Hepatic stellate cell (primary cell): ENCODE data around the gene LRMDA.

Source experiments
- DNase-seq: peaks from one replicate; pipeline ENCODE4 v3.0.0; 2011; ENCODE audit warnings: low spot score

The LRMDA gene

DNA sequence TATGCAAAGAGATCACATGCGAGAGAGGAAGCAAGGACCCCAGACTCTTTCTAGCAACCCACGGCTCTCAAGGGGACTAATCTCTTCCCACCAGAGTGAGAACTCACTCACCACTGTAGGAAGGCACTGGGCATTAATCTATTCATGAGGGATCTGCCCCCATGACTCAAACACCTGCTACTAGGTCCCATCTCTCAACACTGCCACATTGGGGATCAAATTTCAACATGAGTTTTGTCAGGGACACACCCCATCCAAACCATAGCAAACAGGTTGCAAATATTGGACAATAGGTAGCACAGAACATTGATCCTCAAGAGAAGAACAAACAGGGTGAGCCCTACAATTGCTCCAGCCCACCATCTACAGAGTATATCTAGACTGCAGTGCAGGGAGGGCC, 740.6 kb downstream of the LRMDA start:
- no peak for DNase-seq

DNA sequence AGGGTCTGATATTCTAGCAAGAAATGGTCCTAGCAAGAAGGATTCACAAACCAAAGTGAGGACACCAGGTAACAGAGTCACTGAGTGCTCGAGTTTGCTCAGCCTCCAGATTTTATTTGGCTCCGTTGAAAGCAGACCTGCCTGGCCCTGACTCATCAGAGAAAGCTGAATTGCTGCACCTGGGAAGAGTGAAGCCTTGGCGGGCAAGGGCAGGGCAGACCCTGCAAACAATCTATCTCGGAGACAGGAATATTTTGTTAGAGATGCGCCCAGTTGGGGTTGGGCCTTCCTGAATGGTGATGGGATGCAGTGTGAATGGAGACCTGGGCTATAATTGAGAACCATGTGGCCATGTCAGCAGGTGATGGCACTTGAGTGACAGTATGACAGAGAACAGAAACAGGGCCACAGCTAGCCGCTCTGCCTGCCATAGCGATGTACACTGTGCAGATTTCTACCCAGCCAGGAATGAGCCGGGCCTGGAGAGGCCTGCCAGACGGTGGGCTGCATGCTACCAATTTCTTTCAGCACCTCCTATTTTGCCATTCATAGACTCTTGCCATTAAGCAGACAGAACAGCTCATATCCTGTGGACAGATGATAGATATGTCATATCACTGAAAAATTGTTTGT, 744.2 kb downstream of the LRMDA start:
- DNase-seq, result no peak

DNA sequence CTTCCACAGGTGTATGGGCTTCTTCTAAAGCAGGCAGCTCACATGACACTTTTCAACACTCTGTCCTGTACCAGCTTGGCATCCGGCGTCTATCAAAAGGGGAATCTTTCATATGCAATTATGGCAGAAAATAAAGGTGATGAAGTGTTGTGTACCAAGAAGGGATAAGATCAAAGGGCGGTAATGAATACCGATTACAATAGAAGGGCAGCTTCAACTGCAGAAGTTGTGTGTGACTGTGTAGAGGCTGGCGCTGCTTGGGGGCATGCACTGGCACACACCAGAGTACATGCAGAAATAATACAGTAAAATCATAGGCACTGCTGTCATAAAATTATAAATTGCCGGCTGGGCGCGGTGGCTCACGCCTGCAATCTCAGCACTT, 744.7 kb downstream of the LRMDA start:
- no peak for DNase-seq

DNA sequence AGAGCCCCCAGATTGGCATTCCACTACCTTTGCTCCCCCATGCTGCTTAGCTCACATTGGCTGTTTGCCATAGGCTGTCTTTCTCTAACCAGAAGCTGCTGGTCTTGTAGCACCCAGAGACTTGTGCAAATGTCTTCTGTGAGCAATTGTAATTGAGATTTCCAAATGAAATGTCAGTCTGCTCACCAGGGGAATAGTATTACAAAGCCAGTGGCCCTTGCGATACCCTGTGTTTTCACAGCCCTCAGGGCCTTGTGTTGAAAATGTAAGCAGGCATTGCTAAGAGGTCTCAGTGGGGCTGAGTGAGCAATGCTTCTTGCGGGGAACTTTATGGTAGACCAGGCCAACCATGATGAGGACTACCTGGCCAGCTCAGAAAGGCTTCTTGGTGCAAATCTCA, 746.5 kb downstream of the LRMDA start:
- DNase-seq, result no peak

DNA sequence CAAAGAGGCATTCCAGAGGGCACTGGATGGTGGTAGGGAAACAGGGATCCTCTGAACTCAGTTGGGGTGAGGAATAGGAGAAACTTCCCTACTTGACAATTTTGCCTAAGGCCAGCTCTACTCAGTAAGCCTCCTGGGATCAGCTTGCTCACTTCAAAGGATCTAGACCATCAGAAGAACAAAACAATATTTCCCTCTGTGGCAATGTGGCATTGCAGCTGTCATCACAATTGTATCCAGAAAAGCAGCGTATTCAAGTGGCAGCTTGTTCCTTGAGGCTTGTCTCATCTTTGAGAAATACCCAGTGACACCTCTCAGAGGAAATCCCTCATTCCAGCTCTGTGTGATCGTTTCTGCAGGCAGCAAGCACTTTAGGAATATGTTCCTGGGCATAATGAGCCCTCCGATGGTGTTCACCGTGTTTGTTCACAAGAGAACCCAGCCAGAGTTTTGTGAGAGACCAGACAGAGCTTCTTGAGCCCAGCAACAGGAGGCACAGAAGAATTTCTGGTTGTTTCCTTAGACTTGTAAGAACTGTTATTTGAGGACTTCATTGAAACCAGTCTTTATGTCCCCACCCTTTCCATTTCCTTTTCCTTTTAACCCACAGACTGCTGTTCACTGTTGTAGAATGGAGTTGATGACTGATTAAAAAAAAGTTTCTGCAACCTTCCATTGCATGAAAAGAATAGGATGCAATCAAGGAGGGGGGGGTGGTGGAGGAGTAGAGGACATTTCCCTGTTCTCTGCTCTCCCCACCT, 747.3 kb downstream of the LRMDA start:
- DNase-seq, result no peak

DNA sequence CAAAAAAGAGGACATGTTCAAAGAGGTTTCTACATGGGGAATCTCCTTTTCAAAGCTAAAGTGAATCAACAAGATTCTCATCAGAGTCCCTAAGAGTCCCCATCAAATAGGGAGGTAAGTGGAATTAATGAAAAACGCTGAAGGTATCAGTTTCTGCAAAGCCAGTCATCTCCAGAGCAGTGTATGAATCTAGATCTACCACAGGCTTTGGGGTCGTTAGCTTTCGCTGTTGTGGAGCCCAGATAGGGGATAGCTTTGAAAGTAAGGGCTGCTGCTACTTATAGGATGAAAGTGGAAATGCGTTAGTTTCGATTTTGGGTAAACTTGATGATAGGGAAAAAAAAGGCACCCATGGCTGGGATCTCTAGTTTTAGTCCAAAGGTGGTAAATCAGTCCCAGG, 748.4 kb downstream of the LRMDA start:
- no peak for DNase-seq

DNA sequence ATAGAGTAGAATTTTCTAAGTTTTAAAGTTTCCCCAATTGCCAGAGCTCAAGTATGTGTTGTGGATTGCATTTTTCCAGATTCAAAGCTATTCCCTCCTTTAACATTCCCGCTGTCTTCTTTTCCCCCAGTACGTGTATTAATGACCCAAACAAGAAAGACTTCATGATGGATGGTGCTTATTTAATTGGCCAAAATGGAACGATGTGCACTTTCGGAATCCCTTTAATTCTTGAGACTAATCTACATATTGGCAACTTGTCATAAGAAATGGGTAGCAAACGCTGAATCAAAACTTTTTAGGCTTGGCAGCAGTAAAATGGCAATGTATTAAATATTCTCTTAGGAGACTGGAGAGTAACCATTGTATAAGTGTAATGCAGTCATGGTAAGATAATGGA, 753.2 kb downstream of the LRMDA start:
- no peak for DNase-seq

DNA sequence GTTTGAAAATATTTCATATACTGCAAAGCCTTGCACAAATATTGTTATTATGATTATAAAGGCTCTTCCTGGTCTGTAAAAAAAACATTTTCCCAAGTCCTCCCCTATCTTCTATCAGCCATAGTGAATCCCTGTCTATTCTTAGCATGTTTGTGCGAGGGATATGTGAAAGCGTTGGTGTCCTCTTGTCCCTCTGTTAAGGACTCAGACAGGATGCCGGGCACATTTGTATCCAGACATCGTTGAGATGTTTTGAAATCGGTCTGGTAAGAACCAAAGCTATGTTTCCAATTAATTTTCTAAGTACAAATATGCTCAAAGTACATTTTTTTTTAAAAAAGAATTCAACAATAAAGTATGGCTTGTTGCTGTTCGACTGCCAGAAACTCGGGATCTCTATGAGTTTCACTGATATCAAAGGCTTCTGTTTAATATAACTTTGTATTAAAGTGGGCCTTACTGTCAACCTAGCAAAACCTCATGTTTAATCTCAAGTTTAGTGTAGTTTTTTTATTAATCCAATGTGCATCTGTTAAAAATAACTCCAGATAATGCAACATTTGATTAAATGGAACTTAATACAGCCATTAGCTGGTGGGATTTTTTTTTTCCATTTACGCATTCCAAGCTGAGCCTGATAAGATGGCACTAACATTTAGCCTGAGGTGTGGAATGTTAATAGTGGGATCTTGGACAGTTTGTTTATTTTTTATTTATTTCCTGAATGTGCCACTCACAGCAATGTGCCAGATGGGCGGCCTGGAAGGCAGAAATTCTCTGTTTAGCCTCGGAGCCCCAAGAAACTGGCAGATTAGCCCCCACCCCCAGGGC, 754.3 kb downstream of the LRMDA start:
- no peak for DNase-seq

DNA sequence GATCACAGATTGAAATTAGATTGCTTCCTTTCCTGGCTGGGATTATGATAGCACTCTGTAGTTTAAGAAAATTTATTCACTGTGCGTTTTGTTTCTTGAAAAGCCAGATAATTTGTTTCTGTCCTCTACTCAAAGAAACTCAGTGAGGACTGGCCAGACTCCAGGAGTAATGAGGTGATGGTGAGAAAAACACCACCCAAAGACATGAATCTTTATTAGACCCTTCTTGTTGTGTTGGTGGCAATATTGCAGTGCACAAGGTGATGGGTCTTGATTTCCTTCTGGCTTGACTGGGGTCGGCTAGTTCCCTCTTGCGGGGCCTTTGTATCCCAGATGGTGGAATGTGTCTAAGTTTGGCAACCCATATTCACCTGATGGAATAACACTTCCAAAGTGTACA, 756.8 kb downstream of the LRMDA start:
- no peak for DNase-seq

DNA sequence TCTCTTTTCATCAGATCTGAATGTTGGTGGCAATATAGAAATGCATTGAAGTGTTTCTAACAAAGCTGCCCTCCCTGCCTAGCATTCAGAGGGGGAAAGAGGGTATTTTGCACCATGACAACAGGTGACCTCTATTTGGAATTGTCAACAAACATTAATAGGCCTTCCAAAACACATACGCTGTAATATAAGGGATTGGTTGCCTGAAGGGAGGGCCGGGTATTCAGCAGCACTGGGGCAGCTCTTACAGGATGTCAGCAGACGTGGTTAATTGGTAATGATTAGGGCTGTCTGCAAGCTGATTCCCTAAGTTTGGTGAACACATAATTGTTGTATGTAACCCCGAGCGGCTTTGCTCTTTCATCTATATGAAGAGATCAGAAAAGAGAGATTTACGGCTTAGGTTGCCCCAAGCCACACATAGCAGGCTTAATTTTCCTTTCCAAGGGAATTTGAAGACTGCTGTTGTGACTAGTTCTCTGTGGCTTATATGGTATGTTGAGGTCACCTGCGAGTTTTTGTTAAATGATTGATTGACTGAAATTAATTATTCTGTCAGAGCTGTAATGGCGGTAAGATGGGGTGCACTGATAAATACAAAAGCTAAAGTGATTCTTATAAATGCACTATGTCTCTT, 759.3 kb downstream of the LRMDA start:
- DNase-seq, result no peak

DNA sequence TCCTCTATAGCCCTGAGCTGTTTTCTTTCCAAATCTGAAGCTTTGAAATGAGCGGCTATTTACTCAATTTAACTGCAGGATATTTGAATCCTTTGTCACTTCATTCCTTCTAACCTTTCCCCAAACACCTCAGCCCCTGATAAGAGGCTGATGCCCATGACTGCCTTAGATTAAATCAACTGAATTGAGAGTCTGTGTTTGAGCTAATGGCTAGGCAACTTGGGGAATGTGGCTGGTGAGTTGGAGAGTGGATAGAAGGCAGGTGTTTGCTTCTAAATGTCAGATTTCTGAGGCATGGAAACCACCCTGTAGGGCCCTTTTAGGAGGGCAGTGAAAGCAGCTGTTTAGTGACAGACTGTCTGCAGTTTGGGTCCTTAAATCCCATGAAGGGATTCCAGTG, 759.9 kb downstream of the LRMDA start:
- DNase-seq, result no peak

DNA sequence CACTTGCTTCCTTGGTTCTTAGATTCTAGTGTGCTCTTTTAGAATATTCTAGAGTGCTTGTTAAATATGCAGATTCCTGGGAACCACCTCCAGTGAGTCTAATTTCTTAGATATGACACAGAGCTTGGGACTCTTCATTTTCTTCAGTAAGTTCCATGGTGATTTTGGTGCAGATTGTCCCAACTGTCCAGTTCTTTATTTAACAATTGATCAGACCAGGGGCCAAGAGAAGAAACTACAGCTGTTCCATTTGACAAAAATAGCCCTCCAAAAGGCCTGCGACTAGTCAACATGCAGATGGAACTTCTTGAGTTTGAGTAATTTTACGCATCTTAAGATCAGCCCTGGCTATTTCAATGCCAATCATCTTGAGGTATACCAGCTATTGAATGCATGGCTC, 760.7 kb downstream of the LRMDA start:
- no peak for DNase-seq

DNA sequence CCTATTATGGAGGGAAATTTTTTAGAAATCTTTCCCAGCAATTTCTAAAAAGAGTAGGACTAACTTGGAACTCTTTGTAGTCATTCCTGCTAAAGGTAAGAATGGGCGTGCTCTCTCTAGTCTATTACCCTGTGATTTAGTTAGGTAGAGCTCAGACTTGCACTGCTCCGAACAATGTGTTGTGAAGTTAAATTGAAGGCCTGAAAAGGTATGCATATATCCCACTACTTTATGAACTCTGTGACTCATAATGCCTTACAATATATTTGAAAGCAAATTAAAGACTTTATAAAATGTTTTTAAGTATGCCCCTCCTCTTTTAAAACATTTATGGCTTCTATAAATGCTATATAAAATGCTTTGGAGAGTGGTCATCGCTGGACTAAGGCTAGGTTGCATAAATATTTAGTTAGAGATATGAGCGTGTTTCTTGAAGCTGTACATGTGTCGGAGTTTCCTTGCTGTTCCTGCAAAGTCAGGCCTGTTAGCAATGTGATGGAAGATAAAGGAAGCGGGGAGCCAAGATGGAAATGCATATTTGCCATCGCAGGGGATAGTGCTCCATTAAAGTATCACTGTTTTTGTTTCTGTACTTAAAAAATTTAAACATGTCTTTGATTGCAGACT, 761.4 kb downstream of the LRMDA start:
- DNase-seq, result no peak

DNA sequence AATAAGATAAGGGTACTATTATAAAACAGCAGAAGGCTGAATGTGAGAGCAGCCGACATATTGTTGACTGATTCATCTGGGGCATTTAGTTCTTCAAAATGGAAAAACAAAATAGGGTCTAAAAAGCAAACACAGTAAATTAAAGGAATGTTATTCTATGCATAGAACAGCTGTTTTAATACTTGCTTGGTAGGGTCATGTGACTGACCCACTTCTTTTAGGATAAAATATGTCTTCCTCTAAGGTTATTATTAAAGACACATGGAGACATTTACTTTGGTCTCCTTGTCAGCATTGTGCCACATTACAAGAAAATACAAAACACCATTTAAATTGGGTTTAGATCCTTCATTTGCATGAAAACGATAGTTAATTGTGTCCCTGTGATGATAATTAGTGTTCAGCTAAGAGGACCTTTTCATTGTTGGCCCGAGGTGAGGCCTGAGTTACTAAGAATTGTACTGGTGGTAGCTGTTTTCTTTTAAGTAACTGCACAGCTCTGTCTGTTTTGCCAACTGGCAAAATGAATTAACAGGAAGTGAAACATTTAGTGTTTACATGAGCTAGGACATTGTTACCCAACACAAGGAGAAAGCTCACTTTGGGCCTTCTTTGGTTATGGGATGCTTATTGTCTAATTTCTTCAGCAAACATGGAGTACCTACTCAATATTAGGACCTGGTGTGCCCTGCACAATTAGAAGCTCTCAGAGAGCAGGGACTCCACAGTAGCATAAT, 764.4 kb downstream of the LRMDA start:
- DNase-seq, result no peak

DNA sequence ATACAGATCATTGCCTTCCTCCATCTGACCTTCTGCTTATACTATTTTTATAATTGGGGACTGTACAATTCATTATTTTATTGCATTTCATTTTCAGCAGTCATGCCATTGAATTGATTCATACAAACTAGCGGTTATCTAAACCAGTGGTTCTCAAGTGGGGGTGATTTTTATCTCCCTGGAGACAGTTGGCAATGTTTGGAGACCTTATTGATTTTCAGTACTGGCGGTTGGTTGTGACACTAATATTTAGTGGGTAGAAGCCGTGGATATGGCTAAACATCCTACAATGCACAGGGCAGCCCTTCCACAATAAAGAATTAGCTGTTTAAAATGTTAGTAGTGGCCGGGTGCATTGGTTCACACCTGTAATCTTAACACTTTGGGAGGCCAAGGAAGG, 765.9 kb downstream of the LRMDA start:
- DNase-seq, result no peak

DNA sequence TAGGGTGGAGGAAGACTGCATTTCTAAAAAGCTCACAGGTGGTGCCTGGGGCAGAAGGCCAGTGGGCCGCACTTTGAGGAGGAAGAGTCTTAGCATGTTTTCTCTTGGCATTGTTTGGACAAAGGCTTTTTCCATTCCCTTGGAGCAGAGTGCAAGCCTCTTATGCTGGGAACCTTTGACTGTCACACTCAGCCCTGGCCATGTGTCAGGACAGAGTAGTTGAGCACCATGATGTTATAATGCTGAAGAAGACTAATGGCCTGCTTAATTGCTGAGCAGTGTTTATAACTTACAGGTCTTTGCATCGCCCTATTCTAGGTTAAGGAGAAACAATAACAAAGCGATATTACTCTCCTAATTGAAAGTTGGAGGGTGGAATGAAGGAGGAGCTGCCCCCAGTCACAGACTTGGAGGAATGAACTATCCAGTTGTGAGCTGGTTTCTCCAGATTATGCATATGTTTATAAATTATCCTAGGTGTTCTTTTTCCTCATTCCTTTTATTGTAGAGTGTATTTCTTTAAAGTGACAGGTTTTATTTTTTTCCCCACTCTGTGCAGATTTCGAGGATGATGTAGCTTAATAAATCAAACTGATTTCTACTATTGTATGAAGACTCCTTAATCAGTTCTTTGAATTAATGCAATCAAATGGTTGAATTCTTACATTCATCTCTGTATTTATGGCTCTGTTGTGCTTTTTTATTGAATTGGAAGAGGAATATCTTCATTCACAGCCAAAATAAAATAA, 767.0 kb downstream of the LRMDA start:
- no peak for DNase-seq

DNA sequence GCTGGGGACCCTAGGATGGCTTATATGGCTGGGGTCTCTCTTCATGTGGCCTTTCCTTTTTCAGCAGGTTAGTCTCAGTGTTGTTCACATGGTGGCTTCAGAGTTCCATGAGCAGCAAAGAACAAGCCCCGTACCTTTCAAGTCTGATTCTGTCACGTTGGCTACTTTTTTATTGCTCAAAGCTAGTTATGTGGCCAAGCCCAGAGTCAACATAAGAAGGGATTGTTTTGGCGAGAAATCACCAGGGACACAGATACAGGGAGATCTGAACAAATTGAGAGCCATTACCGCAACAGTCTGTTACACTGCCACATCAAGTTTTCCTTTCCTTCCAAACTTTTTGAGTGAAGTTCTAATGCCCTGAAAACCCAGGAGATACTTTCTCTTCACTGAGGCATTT, 770.5 kb downstream of the LRMDA start:
- DNase-seq, result no peak

DNA sequence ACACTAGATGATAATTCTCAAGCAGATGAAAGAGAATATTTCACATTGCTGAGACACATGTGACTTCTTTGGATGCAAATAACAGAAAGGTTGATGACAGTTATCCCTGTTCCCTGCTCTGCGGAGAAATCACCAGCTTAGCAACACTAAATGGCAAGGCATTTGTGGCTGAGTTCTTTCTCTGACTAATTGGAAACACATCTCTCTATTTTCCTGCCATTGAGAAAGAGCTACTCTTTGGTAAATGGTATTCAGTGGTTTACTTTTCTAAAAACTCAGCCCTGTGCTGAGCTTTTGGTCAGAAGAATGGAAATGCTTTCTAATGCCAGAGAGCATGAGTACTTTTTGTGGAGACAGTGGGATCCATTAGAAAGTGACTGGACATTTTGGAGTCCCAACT, 771.4 kb downstream of the LRMDA start:
- DNase-seq, result peak; percentile 7

DNA sequence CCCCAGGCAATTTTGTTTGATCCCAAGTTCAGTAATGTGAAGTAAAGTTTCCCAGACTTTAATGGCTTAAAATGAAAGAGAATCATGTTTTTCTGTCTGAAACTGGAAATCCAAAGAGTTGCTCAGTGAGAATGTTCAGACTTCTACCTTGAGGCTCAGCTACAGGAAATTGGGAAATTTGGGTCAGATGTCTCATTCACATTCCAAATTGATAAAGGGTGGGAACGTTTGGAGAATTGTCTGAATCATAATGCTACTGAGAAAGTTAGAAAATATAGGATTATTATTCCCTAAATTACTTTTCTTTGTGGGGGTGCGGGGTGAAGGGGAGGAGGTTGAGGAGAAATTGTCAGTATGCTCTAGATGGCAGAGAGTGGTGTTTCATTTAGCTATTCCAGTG, 773.9 kb downstream of the LRMDA start:
- DNase-seq, result peak; percentile 4

DNA sequence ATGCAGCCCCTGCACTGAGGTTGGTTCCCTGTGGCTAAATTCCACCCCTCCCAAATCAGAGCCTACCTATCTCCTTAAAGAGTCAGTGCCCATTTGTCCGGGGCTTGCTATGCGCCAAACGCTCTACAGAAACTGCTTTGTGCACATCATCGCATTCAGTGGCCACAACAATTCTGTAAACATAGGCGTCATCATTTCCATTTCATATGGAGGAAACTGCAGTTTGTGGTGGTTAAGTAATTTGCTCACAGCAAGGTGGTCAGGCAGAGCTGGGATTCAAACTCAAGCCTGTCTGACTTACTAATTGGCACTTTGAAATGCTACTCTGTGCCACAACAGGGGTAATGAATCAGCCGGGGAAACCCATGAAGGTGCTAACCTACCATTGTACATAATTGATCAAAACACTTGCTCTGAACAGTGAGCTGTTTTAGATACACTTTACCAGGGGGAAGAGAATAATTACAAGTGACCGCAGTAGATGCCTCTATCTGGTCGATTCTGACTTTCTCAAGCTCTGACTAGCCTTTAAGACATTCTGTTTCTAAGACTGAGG, 775.5 kb downstream of the LRMDA start:
- DNase-seq, result no peak
